COLO829 (cell line): ENCODE data around the gene ZER1.
A peak's percentile ranks its signal among the peaks of the same experiment; 100 is the strongest.
"Not testable (repeated sequence)": the region's sequence is repeated elsewhere in the genome, so short reads cannot be mapped to it uniquely, and the experiment has no call there.

ENCODE experiments used
- DNase-seq: peaks from one replicate; pipeline ENCODE4 v3.0.0; 2012; ENCODE audit warnings: low spot score

ZER1 gene

GRCh38 chr9:128715436-128715750 is 56.3 kb downstream of the ZER1 start:
- DNase-seq, result no peak

DNA sequence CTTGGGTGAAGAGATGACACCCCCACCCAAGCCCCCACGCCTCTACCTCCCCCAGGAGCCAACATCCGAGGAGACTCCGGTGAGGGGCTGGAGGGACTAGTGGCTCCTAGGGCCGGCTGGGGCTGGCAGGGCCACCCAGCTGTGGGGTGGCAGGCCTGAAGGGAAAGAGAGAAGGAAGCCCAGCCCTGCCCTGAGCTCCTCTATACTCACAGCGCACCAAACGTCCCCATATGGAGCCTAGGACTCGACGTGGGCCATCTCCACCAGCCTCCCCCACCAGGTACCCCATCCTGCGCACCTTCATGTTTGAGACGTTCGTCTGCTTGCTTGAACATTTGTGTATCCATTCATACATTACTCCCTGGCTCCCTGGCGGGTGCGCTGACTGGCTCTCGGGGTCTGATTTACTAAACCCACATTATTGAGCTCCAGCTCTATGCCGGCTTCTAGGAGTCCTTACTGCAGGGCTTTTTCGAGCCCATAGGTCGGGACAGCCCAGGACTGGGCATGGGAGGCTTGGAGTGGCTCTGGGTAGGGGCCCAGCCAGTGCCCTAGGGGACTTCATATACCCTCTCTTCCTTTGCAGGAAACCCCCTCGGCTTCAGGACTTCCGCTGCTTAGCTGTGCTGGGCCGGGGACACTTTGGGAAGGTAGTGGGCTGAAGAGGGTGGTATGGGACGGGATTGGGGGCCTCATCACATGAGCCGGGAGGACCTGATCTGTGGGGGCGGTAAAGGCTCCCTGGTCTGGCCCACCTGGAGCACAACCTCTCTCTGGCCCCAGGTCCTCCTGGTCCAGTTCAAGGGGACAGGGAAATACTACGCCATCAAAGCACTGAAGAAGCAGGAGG is 56.9 kb downstream of the ZER1 start:
- DNase-seq, result no peak

- DNase-seq, result no peak
Measured at GRCh38 chr9:128713941-128714573, 57.7 kb downstream of the ZER1 start.

DNA sequence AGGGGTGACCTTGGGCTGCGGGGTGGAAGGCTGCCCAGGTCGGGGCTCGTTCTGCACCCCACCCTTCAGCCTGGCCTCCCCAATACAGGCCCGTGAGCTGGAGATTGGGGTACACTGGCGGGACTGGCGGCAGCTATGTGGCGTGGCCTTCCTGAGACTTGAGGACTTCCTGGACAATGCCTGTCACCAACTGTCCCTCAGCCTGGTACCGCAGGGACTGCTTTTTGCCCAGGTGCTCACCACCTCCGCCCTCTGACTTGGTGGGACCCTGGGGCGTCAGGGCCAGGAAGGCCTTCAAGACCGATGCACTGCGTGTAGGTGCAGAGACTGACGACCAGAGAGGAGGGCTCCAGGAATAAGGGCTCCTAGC is 58.3 kb downstream of the ZER1 start:
- no peak for DNase-seq

DNA sequence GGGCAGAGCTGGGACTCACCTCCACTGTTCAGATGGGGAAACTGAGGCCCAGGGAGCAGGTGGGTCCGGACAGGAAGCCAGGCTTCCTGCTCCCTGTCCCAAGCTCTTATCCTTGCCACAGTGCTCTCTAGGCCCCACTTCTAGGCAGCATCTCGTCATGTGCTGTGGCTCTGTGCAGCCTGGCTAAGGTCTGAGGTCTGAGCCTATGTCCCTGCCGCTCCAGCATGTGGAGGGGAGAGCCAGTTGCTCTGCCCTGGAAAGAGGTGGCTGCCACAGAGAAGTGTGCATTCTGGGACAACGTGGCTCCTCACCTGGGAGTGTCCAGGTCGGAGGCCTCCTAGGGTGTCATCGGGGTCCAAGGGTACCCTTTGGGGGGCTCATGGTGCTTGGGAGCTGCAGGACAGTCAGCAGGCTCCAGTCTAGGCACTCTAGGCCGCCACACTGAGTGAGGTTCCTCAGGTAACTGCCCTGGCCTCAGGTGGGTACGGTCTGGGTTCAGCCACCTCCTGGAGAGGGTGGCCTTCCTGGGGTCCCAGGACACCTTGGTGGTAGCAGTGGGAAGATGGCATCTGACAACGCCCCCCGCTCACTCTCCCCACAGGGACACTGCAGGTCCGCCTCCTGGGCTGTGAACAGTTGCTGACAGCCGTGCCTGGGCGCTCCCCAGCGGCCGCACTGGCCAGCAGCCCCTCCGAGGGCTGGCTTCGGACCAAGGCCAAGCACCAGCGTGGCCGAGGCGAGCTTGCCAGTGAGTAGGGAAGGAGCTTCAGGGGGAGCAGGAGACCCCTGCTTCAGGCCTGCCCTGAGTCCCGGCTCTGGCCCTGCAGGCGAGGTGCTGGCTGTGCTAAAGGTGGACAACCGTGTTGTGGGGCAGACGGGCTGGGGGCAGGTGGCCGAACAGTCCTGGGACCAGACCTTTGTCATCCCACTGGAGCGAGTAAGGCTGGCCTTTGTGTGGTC is 59.0 kb downstream of the ZER1 start:
- DNase-seq, result no peak

DNA sequence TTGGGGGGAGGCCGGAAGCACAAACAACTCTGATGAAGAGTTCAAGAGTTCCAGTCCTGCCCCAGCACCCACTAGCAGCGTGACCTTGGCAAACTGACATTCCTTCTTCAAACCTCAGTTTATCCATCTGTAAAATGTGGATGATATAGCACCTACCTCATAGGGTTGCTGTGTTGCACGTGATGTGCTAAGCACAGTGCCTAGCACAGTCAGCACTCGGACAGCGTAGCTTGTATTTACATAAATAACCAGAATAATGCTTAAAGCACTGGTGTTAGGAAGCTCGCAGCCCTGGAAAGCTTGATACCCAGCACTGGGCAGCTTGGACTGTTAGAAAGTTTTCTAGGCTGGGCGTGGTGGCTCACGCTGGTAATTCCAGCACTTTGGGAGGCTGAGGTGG is 64.3 kb downstream of the ZER1 start:
- no peak for DNase-seq

- no peak for DNase-seq
Measured at GRCh38 chr9:128706671-128707381, 64.9 kb downstream of the ZER1 start.

DNA sequence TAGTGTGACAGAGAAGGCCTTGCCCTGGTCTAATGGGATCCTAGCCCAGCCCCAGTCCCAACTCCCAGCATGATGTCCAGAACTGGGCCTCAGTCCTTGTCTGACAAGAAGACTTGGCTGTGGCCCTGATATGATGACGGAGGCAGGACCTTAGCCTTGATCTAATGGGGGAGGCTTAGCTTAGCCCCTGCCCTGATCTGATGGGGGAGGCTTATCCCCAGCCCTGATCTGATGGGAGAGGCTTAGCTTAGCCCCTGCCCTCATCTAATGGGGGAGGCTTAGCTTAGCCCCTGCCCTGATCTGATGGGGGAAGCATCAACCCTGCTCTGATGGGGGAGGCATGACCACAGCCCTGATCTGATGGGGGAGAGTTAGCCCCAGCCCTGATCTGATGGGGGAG is 65.7 kb downstream of the ZER1 start:
- no peak for DNase-seq

- DNase-seq, result no peak
Measured at GRCh38 chr9:128705051-128705965, 66.4 kb downstream of the ZER1 start.

GRCh38 chr9:128704356-128704670 is 67.4 kb downstream of the ZER1 start:
- no peak for DNase-seq

GRCh38 chr9:128703616-128704355 is 67.9 kb downstream of the ZER1 start:
- no peak for DNase-seq

DNA sequence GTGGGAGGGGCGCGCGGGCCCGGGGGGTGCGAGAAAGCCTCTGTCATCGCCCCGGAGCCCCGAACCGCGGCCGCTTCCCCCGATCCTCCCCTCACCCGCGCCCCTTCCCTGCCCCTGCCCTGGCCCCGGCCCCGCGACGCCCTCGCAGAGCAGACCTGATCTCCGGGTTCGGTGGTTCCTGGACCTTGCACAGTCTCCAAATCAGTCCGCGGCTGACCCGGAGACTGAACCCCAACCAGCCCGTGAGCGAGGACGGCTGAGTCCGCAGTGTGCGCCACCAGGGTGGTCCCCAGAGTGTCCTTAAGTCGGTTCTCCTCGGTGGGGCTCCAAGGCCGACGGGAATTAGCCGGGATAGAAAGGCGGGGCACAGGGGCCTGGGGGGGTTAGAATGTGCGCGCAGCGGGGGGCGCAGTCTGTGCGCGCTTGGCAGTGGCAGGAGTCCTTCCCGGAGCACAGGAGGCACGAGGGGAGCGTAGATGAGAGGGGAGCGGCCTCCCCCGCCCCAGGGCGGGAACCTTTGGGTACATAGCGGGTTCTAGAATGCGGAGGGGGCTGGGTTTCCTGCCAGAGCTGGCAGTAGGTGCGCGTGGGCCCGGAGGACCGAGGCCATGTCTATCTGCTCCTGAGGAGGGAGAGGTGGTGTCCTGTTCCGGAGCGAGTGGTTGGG is 68.6 kb downstream of the ZER1 start:
- no peak for DNase-seq

DNA sequence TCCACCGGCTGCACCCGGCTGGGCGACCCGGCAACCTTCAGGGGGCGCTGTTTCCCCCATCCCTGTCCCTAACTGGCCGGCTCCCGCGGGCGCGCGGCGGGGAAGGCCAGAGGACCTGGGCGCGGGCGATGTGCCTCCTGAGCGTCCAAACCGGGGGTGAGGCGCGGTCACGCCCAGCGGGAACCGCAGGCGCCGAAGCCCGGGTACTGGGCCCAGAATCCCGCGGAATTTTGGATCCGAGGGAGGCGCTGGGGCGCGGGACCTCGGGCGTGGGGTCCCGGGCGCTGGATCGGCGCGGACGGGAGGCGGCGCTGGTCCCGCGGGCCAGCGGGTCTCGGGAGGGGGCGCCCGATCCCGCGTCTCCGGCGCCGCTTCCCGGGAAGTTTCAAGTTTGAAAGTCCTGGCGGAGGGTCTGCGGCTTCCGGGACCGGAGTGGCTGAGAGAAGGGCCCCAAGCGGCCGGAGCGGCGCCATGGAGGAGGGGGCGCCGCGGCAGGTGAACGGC is 69.2 kb downstream of the ZER1 start, which contains the start of gene PKN3:
Gene PKN3 (plus strand): TSS at position 59 of the 504 bp plus-strand sequence. CDS start 413 bp downstream, at position 472.
- DNase-seq, result peak; percentile 93

GRCh38 chr9:128701227-128701854 is 70.4 kb downstream of the ZER1 start:
- no peak for DNase-seq

- DNase-seq, result not testable (repeated sequence)
Measured at GRCh38 chr9:128699096-128699795, 72.5 kb downstream of the ZER1 start.

DNA sequence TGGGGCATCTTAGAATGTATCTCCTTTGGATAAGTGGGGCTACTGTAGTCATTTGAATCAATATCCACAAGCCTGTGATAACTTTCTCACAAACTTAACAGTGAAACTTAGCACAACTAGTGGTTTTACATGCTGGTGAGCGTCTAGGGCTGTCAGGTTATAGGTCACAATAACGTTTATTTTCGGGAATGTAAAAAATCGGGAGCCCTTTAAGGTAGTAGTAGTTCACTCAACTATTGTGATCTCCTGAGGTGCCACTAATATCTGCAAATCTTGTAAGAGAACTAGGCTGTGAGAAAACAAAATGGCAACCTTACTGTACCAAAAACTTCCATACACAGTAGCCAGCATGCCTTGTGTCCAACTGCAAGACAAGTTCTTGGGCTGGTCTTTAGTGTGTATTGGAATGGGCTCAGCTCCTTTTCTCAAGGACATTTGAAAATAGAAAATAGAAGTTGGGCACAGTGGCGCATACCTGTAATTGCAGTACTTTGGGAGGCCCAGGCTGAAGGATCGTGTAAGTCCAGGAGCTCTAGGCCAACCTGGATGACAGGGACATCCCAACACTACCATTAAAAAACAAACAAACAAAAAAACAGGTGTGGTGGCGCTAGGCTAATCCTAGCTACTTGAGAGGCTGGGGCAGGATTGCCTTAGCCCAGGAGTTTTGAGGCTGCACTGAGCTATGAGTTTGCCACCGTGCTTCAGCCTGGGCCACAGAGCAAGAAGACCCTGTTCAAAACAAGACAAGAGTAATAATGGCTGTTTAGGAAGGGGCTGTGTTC is 74.6 kb downstream of the ZER1 start:
- DNase-seq, result no peak

GRCh38 chr9:128694344-128694743 is 77.4 kb downstream of the ZER1 start:
- DNase-seq, result no peak

DNA sequence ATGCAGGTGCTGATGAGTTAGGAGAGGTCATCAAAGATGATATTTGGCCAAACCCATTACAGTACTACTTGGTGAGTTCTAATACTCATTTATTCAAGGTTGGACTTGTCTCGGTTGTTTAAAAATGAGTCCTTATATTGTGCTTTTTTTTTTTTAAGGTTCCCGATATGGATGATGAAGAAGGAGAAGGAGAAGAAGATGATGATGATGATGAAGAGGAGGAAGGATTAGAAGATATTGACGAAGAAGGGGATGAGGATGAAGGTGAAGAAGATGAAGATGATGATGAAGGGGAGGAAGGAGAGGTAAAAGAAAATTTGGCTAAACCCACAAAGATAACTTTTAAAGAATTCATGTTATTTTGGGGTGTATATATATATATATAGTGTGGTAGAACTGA is 78.0 kb downstream of the ZER1 start:
- DNase-seq, result not testable (repeated sequence)
